ENCODE data around the gene DAAM1.

- TF ChIP-seq CTCF (IDR thresholded peaks at IDR 0.05; ENCODE audit: insufficient read depth, low read depth, low read length) (no peak), EZH2 (IDR thresholded peaks at IDR 0.05; ENCODE audit: insufficient read depth, low read length) (no peak)
Measured at GRCh38 chr14:59394268-59394667, 205.8 kb downstream of the DAAM1 start.

All from astrocyte (in vitro differentiated cells and primary cell).